GM19397 (cell line): ENCODE results near the gene GPATCH4.
"Not testable (repeated sequence)": the region's sequence is repeated elsewhere in the genome, so short reads cannot be mapped to it uniquely, and the experiment has no call there.

Experiments
- ATAC-seq: cut with Tn5 transposase; IDR thresholded peaks from one replicate; pipeline ENCODE4 v1.9.1; 2021; ENCODE audit warnings: mild to moderate bottlenecking, moderate library complexity; ENCODE audit not compliant: unreplicated experiment

GPATCH4 gene

DNA sequence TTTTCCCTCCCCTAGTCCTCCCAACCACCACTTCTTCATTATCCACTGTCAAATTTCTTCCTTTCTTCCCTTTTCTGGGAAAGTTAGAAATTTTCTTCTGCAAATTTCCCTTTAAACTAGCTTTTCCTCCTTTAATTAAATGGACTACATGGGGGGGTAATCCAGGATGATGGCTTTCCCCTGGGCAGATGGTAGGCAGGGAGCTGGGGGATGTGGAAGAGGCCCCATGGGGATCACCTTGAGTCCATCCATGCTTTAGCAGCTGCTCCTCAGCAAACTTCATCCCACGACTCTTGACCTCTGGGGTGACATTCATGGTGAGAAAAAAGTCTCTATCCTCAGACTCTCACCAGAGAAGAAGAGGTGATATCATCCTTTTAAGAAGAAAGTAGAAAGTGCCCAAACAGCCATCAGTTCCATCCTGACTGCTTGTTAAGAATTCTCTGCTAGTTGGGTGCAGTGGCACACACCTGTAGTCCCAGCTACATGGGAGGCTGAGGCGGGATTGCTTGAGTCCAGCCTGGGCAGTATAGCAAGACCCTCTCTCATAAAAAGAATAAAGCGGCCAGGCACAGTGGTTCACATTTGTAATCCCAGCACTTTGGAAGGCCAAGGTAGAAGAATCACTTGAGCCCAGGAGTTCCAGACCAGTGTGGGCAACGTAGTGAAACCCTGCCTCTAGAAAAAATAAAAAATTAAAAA, 2.4 kb downstream of the GPATCH4 start:
- no peak for ATAC-seq

GRCh38 chr1:156598125-156598524, 3.2 kb downstream of the GPATCH4 start:
- no peak for ATAC-seq

GRCh38 chr1:156596426-156596825, 4.9 kb downstream of the GPATCH4 start:
- no peak for ATAC-seq

- no peak for ATAC-seq
Measured at GRCh38 chr1:156595016-156595415, 6.3 kb downstream of the GPATCH4 start.

- ATAC-seq = no peak
Measured at GRCh38 chr1:156594190-156594589, 7.1 kb downstream of the GPATCH4 start.

GRCh38 chr1:156593661-156593989, 7.7 kb downstream of the GPATCH4 start:
- no peak for ATAC-seq

DNA sequence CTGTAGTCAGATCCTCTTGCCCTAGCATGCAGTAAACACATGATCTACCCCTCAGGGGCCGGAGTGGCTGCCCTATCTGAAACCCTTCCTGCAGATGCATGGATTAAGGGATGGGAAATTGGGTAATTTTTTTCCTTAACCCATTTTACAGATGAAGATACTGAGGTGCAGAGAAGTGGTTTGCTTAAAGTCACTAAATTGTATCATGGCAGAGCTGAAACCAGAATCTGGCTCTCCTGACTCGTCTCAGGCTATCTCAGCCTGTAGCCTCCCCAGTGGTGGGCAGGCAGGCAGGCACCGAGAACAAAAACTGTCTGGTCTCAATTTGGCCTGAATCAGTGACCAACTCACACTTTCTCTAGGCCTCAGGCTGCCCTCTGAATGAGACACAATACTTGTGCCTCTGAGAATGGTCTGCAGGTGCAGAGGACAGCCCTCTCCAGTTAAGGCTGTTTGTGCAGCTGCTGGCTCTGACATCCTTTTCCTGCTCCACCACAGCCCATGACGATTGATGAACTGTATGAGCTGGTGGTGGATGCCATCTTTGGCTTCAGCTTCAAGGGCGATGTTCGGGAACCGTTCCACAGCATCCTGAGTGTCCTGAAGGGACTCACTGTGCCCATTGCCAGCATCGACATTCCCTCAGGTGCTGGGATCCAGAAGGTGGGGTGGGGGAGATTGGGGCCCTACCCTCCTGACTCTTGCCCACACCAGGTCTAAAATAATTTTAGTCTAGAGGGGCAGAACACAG, 8.2 kb downstream of the GPATCH4 start:
- no peak for ATAC-seq

- ATAC-seq = no peak
Measured at GRCh38 chr1:156592158-156592909, 8.9 kb downstream of the GPATCH4 start.

DNA sequence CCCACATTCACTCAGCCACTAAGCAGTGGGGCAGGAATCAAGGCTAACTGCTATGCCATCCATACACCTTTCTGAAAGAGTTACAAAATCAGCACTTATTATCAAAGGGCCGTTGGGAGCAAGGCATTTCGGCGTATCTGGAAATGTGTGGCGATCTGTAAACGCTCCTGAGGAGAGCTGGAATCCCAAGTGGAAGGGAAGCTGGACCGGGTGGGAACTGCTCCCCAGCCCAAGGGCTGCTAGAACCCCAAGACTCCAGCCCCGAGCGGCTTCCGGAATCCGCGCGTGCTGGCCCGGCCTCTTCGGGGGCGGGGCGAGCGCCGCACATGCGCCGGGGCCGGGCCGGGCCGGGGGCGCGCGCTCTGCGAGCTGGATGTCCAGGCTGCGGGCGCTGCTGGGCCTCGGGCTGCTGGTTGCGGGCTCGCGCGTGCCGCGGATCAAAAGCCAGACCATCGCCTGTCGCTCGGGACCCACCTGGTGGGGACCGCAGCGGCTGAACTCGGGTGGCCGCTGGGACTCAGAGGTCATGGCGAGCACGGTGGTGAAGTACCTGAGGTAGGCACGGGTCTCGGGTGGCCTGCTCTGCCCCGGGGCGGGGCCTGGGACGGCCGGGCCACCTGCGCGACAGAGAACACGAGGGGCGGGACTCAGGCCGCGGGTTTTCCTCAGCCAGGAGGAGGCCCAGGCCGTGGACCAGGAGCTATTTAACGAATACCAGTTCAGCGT, 9.7 kb downstream of the GPATCH4 start, which contains the start of gene NAXE:
NAXE (plus strand) TSS at position 345 of the 726 bp plus-strand sequence; CDS start at position 374, 29 bp downstream.
- ATAC-seq = peak; percentile 84

DNA sequence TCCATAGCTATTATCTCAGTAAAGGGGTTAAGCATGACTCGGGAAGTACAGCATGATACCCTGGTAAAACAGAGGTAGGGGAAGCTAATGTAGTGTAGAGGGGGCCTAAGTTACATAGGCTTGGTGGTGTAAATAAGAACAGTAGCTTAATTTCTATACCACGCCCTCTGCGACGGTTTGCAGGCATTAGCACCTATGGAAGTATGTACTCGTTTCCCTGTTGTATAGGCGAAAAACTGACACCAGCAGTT, 10.2 kb downstream of the GPATCH4 start:
- no peak for ATAC-seq

GRCh38 chr1:156590326-156591180, 10.7 kb downstream of the GPATCH4 start:
- ATAC-seq = no peak

DNA sequence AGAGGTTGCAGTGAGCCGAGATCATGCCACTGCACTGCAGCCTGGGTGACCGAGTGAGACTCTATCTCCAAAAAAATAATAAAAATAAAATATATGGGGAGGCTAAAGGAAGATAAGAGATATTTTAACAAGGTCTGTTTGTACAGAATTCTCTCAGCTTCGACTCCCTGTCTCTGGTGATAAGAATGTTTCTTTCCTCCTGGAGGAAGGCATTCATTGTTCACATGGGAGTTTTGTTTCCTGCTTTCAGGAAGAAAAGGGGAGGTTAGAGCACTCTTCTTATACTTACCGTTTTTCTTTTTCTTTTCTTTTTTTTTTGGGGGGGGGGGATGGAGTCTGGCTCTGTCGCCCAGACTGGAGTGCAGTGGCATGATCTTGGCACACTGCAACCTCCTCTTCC, 11.7 kb downstream of the GPATCH4 start:
- no peak for ATAC-seq

- not testable (repeated sequence) for ATAC-seq
Measured at GRCh38 chr1:156587927-156588326, 13.4 kb downstream of the GPATCH4 start.

DNA sequence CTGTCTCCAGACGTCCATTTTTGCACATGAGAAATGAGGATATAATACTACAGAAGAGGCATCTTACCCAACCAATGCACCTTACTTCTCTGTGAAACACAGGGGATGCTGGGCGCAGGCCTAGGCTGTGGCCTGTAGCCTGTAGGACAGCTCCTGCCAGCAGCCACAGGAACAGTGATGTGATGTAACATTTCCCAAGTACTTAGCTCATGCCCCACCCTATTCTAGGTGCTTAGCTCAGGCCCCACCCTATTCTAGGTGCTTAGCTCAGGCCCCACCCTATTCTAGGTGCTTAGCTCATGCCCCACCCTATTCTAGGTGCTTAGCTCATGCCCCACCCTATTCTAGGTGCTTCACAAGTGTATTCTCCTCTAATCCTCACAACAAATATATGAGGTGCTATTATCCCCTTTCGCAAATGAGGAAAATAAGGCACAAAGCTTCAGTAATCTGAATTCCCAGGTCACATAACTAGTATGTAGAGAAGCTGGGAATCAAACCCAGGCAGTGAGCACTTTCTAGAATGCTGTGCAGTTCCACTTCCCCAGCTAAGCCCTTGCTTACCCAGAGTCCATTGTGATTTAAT, 14.3 kb downstream of the GPATCH4 start:
- no peak for ATAC-seq

GRCh38 chr1:156586323-156586722, 15.0 kb downstream of the GPATCH4 start:
- ATAC-seq = no peak

- ATAC-seq = no peak
Measured at GRCh38 chr1:156584813-156585212, 16.5 kb downstream of the GPATCH4 start.

DNA sequence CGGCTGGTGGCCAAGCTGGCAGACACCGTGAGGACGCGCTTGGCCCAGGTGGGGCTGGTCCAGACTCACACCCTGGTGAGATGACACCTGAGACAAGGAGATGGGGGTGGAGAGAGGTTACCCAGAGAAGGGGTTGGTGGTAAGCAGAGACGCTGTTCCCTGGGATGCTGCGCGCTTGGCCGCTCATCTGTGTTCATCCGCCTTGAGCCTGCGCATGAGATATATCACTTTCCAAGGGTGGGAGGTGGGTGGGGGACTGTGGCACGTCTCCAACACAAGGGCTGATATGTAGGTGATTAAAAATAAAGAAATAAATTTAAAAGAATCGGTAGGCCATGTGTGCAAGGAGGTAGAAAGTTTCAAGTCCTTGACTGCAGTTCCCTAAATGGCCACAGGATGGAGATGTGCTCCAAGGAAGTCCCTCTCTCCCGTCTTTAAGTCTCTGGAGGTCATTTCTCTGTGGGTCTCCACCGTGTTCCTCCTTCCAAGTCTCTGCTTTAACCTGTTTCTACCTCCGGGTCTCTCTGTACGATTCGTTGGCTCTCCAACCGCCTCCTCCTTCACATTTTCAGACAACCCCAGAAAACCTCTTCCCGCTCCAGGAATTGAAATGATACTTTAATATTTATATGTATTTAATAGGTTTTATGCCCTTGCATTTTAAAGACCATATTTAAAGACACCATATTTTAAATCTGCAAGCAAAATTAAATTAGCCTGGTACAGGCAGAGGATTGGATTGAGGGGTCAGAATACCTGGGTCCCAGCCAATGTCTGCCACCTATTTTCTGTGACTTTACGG, 17.3 kb downstream of the GPATCH4 start:
- no peak for ATAC-seq

DNA sequence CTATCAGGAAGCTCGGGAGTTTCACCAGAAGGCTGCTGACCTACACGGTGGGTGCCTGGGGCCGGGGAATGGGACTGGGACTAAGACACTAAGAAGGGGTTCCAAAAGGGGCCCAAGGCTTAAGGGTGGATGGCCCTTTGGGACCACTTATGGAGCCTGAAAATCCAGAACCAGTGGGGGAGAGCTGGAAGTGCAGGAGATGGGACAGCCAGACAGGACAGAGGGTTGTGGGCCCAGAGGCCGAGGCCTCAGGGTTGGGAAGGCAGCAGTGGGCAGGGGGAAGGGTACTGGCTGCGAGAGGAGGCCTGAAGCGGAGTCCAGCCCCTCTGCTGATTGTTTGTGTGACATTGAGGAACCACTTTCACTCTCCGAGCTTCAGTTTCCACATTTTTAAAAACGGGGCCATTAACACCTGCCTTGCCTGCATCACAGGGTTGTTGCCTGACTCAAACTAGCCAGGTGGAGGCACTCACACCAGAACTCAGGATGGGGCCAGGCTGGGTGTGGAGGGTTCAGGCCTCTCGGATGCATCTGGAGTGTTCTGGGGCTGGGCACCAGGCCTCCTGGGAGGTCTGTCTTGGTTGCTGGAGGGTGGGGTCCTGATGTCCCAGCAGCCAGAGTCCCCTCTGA, 18.8 kb downstream of the GPATCH4 start:
- no peak for ATAC-seq
